HG02840 (cell line): ENCODE measurements around the gene ANKFY1.
"Not testable (repeated sequence)": the region's sequence is repeated elsewhere in the genome, so short reads cannot be mapped to it uniquely, and the experiment has no call there.

Source experiments
- ATAC-seq: cut with Tn5 transposase; IDR thresholded peaks from one replicate; pipeline ENCODE4 v1.9.1; 2021; ENCODE audit warnings: mild to moderate bottlenecking, moderate library complexity, moderate number of reproducible peaks; ENCODE audit not compliant: unreplicated experiment, low FRiP score

ANKFY1 gene

GRCh38 chr17:4221899-4222659 is 41.7 kb downstream of the ANKFY1 start:
- ATAC-seq: no peak

DNA sequence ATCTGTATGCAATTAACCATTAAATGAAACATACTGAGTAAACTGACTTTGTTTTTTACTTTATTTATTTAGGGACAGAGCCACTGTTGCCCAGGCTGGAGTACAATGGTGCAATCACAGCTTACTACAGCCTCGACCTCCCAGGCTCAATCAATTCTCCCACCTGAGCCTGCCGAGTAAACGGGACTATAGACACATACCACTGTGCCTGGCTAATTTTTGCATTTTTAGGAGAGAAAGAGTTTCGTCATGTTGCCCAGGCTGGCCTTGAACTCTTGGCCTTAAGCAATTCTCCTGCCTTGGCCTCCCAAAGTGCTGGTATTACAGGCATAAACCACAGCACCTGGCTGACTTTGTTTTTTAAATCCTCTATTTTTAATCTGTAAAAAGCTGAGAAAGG is 42.6 kb downstream of the ANKFY1 start:
- ATAC-seq: no peak

DNA sequence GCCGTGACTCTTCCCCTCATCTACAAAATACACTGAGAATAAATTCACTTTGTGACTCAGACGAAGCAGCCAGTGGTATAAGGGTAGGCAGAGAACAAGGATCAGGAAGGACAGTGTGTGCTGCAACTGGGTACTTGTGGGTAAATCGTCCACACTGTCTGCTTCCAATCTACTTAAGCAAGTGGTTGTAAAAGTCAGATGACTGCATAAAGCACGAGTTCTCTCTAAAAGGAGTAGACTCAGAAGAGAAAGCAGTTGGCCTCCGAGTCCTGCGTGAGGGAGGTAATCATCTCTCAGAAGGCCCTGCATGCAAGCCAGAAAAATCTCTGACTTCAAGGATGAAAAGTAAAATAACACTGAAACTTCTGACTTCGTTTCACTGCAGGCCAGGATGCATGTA is 43.1 kb downstream of the ANKFY1 start:
- no peak for ATAC-seq

GRCh38 chr17:4219241-4219640 is 44.5 kb downstream of the ANKFY1 start:
- no peak for ATAC-seq

- no peak for ATAC-seq
These were observed 47.8 kb downstream of the ANKFY1 start for GRCh38 chr17:4215882-4216570.

GRCh38 chr17:4214157-4214556 is 49.6 kb downstream of the ANKFY1 start:
- ATAC-seq: no peak

DNA sequence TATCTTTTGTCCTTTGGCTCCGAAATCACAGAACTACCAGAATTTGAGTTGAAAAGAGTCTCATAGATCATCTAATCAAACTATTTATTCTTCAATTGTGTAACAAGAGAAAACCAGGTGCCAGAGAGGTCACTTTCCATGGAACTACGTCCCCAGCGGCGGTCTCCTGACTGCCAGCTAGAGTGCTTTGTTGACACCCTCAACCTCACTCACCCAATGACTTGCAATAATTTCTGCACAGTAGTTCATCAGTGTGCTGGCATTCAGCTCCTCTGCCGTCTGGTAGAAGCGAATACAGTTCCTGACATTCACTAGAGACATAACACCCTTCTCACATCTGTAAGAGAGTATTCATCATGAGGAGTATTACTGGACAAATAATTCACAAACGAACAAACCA is 54.2 kb downstream of the ANKFY1 start:
- ATAC-seq: no peak

DNA sequence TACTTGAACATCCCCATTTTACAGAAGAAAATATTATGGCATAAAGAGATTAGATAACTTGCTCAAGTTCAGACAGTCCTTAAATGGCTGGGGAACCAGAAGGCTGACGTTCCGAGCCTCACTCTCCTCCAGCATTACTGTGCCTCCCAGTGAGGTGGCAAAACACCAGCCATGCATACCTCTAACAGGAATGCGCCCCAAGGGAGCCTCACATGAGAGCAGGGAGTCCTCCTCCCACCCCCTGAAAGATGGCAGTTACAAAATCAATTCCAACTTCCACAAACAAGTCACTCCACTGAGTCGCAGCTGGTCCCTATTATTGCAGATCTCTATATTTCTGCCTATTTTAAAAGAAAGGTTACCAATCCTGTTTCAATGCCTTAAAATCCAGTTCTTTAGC is 55.5 kb downstream of the ANKFY1 start:
- ATAC-seq: no peak

DNA sequence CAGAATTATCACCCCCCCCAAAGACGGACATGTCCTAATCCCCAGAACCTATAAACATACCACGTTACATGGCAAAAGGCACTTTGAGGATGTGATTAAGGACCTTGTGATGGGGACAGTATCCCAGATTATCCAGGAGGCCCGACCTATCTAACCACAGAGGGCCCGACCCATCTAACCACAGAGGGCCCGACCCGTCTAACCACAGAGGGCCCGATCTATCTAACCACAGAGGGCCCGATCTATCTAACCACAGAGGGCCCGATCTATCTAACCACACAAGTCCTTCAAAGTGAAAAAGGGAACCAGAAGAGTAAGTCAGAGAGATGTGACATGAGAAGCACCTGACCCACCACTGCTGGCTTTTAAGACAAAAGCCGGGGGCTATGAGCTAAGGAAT is 56.8 kb downstream of the ANKFY1 start:
- ATAC-seq: no peak

DNA sequence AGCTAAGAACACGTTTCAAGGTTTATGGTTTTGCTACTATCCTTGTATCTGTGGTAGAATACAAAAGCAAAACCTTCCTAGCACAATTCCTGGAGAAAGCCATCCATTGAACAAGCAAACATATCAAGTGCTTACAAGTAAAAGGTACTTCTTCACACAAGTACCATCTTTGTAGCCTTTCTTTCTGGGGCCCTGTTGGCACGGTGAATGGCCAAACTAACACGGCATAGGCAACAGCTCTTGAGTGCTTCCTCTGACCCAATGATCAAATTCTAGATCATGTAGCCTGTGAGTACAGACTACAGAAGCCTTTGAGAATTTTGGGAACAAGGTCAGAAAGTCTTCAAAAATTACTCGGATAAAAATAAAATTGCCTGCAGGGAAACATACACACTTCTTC is 57.9 kb downstream of the ANKFY1 start:
- ATAC-seq: no peak

- ATAC-seq: no peak
These were observed 59.0 kb downstream of the ANKFY1 start for GRCh38 chr17:4204710-4205173.

GRCh38 chr17:4204190-4204589 is 59.6 kb downstream of the ANKFY1 start:
- ATAC-seq: no peak

DNA sequence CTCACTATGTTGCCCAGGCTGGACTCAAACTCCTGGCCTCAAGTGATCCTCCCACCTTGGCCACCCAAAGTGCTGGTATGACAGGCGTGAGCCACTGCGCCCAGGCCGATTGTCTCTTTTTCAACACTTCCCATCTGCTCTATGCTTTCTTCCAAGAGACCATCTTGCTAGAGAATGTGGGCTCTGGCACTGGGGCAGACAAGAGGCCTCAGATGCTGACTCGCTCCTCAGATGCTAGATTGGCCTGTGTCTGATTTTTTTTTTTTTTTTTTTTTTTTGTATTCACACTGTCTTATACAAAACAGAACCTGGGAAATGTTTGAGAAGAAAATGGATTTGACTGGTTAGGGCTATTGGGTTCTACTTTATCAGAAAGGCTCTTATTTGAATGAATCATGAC is 62.6 kb downstream of the ANKFY1 start:
- ATAC-seq: no peak

GRCh38 chr17:4199818-4200402 is 63.9 kb downstream of the ANKFY1 start:
- ATAC-seq: no peak

GRCh38 chr17:4198995-4199394 is 64.8 kb downstream of the ANKFY1 start:
- ATAC-seq: no peak

DNA sequence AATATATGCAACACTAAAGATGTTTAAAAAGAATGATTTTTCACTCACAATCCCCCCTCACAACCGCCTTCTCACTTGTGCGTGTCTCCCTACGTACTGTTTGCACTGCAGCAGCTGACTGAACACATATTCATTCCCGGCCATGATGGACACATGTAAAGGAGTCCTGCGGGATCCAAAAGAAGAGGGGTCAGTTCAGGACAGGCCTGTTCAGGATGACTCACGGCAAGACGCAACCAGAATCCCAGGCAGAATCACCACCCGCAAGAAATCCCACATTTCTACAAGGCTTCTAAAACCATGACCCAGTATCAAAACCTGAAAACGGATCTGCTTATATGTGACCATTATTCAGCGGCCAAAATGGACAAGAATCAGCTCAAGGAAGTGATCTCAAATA is 68.5 kb downstream of the ANKFY1 start:
- ATAC-seq: no peak

GRCh38 chr17:4194796-4195195 is 69.0 kb downstream of the ANKFY1 start:
- ATAC-seq: no peak

DNA sequence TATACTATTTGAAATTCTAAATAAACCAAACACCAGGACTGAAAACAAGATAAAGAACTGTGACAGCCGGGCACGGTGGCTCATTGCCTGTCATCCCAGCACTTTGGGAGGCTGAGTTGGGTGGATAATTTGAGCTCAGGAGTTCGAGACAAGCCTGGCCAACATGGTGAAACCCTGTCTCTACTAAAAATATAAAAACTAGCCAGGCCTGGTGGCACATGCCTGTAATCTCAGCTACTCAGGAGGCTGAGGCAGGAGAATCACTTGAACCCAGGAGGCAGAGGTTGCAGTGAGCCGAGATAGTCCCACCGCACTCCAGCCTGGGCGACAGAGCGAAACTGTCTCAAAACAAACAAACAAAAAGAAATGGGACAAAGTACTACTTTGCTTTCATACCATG is 73.0 kb downstream of the ANKFY1 start:
- ATAC-seq: not testable (repeated sequence)

DNA sequence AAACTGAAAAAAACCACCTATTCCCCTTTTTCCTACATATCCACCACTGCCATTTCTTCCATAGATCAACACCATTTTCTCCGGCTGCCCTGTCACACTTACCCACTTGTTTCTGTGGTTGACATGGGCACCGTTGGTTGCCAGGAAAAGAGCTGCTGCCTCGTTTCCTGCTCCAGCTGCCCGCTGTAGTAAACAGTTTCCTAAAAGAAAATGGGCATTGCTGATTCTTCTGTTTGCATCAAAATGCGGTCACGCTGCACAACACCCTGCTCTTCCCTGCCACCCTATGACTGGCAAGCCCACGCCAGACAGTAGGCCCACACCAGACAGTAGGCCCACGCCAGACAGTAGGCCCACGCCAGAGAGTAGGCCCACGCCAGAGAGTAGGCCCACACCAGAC is 74.5 kb downstream of the ANKFY1 start:
- no peak for ATAC-seq

DNA sequence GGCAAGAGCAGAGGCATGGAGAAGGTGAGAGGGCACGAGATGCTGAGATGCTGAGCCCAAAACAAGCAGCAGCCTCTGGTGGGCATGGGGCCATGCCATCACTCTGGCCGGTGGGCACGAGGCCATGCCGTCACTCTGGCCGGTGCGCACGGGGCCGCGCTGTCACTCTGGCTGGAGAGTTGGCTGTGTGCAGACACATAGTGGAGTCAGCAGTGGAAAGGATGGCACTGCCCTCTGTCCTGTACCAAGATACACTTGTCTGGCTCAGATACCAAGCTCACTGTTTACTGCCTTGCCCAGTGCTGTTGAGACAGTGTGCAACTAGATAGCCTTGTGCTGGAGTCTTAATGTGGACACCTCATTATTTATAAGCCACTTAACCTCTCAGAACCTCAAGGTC is 75.7 kb downstream of the ANKFY1 start:
- ATAC-seq: no peak

DNA sequence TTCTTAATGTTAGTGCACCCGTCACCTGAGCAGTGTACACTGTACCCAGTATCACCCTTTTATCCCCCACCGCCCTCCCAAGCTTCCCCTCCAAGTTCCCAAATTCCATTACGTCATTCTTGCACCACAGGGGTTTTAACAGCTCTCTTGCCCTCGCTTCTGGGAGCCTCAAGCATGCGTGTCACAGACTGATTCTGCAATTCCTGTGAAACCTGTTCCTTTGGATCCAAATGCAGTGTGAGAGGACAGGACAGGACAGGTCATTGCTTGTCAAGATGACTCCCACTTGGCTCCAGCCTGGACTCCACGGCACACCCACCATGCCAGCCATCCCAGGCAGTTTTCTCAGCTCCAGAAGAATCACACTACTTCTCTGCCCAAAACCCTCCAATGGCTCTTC is 76.7 kb downstream of the ANKFY1 start:
- ATAC-seq: no peak
